ENCODE measurements around the gene CAMK1D. TPM values are rescaled to one million over a fixed set of nuclear protein-coding genes. Genes with fewer than 3 reads are reported as not detected.

Gene CAMK1D
- total RNA-seq, 1 experiment from 2014 or later = 6.3 TPM

- no peak overlapping the region for H2BK120ac ChIP-seq (ENCODE audit: low read depth, low read length, poor library complexity, severe bottlenecking)
- H3T11ph ChIP-seq (ENCODE audit: low read length) = no peak overlapping the region
- no CpG with 5 or more reads among the region's 4 CpGs for WGBS (ENCODE audit: extremely low coverage, insufficient read length, low lambda C conversion rate)
- no peaks in the 10 kb centered on the region for H3K79me1 ChIP-seq (ENCODE audit: insufficient read depth, low read depth, low read length, poor library complexity, severe bottlenecking)
- DNase-seq = no peak
- no peak for TF ChIP-seq CTCF (conservative IDR thresholded peaks at IDR 0.05)
- no peak overlapping the region for H4K8ac ChIP-seq (replicated peaks; ENCODE audit: insufficient read length, low read depth, low read length)
- H2BK15ac ChIP-seq (ENCODE audit: low read depth, low read length) = no peak overlapping the region
- no peaks in the 10 kb centered on the region for H3K23me2 ChIP-seq (ENCODE audit: insufficient read length, low read depth, low read length, poor library complexity, severe bottlenecking)
- no peak overlapping the region for H4K5ac ChIP-seq (ENCODE audit: insufficient read length, low read depth, low read length)
- H3K23ac ChIP-seq (ENCODE audit: insufficient read length, low read depth, low read length) = no peak overlapping the region
- H3K79me2 ChIP-seq (ENCODE audit: insufficient read depth, low read length) = no peaks in the 10 kb centered on the region
- Mint-ChIP-seq H3K27ac (peak overlapping the region in 2 of 3 experiments; percentile 80 to 86; a peak in 6 of 7 replicates), H3K4me3 (no peak overlapping the region), H3K36me3 (ENCODE audit: insufficient read depth in 1 of 3, low read depth in 3 of 3) (peaks cover 6 to 15% (median 7%) of the 10 kb centered on the region in 3 experiments), H3K27me3 (ENCODE audit: low read depth) (no peaks in the 10 kb centered on the region), H3K9me3 (peaks cover 14% of the 10 kb centered on the region in 2 experiments), H3K4me1 (peaks cover 31 to 32% of the 10 kb centered on the region in 2 experiments)
- H2AK5ac ChIP-seq (ENCODE audit: insufficient read length, low read length) = no peak overlapping the region
- H3K4me1 ChIP-seq (ENCODE audit: insufficient read depth, low read length) = peaks cover 5% of the 10 kb centered on the region; the same call in 1 of the 2 replicates
- no peak overlapping the region for H3K27ac ChIP-seq (ENCODE audit: insufficient read length, low read depth, low read length)
- no peak overlapping the region for H2BK20ac ChIP-seq (ENCODE audit: low read depth, low read length, poor library complexity, severe bottlenecking)
- no peak overlapping the region for H2BK5ac ChIP-seq (ENCODE audit: insufficient read length, low read length)
- H4K91ac ChIP-seq (ENCODE audit: insufficient read length, low read depth, low read length) = no peak overlapping the region
- H3K4me2 ChIP-seq (ENCODE audit: insufficient read depth, insufficient read length, low read length) = no peak overlapping the region
- no peaks in the 10 kb centered on the region for H4K20me1 ChIP-seq (ENCODE audit: control insufficient read depth, insufficient read depth, insufficient read length)
- H3K56ac ChIP-seq (ENCODE audit: insufficient read length, low read depth, low read length) = no peak overlapping the region
- no peaks in the 10 kb centered on the region for H3K27me3 ChIP-seq (ENCODE audit: insufficient read depth, low read length)
- no peak overlapping the region for H3K18ac ChIP-seq (ENCODE audit: insufficient read length, low read depth, low read length)
- no peak overlapping the region for H3K14ac ChIP-seq (ENCODE audit: insufficient read depth, low read length)
- H2BK12ac ChIP-seq (ENCODE audit: insufficient read length, low read depth, low read length) = no peak overlapping the region
- H3K9ac ChIP-seq (ENCODE audit: extremely low read depth, insufficient read length, low read length) = no peak overlapping the region
- H3K9me3 ChIP-seq (ENCODE audit: control insufficient read depth, low read depth, low read length) = no peaks in the 10 kb centered on the region
- no peak overlapping the region for H2AFZ ChIP-seq (ENCODE audit: low read length)
- H3K4ac ChIP-seq (ENCODE audit: low read depth, low read length) = no peak overlapping the region
Observed at GRCh38 chr10:12481924-12482323, 132.6 kb downstream of the CAMK1D start.

All from H9 (cell line).